Measurements from ENCODE around the gene DLX2.

DNA sequence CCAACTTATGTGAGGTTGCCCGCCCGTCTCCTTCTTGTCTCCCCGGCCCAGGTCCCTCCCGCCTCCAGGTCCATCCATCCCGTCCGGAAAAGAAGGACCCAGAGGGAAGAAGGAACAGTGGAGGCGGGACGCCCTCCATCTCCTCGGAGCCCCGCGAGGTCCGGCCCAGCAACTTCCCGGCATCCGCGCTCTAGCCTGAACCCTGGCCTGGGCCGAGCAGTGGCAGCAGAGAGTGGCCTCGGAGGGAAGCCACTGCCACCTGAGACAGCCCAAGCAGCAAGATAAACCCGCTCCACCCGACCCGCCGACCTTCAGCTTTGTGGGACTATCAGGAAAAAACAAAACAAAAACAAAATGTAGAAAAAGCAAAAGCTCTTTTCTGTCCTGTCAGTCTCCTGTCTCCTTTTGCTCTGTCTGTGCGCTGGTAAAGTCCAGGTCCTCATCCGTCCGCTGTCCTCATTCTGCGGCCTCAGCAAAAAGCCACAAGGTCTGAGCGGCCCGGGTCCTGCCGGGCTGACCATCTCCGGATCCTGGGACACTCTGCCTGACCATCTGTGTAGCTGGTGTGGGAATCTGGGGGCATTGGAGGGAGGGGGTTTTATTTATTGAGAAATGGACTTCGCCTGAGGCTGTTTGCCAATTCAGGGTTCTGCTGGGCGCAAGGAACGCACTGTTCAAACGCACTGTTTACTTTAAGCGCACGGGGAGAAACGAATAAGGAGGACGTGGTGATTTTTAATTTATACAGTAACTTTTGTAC is 14.3 kb downstream of the DLX2 start:
- TF ChIP-seq CTCF (IDR thresholded peaks at IDR 0.05) (no peak), EZH2 (IDR thresholded peaks at IDR 0.05) (peak; percentile 97)
